B cell (primary cell): Measurements from ENCODE around the gene YWHAG. TPM values are rescaled to one million over a fixed set of nuclear protein-coding genes. Genes with fewer than 3 reads are reported as not detected.

Source experiments
- ATAC-seq: fragments of 200-7000 bp; cut with Tn5 transposase; one replicate; pipeline ENCODE4 v1.10.0; 2021; ENCODE audit warnings: low read depth, mild to moderate bottlenecking, moderate number of reproducible peaks, moderate library complexity
- CTCF ChIA-PET: fragments of 350-600 bp; sonication (Branson Sonifier 250); formaldehyde crosslinking; loops from one replicate; lab custom pipeline; 2021; ENCODE audit warnings: antibody characterized with exemption, inconsistent platforms; lab: Charles Lee
- POLR2A ChIA-PET: fragments of 350-600 bp; sonication (Branson Sonifier 250); formaldehyde crosslinking; loops from one replicate; lab custom pipeline; 2021; ENCODE audit warnings: antibody characterized with exemption; lab: Charles Lee
- DNase-seq: peaks from one replicate; pipeline ENCODE4 v3.0.0; 2013
- H2AFZ ChIP-seq: 2 replicates; pipeline ENCODE4 v1.6.1; 2012; ENCODE audit warnings: mild to moderate bottlenecking, low read depth, low read length; ENCODE audit not compliant: insufficient read depth, poor library complexity, severe bottlenecking
- H3K27ac ChIP-seq, 2 donors: 1 replicate in 1 of 2; 2 replicates in 1 of 2; pipeline ENCODE4 v1.5.1; 2012 to 2013; ENCODE audit warnings: low read length in 2 of 2, mild to moderate bottlenecking in 2 of 2, moderate library complexity in 1 of 2
- H3K27me3 ChIP-seq, 4 experiments: fragments of 200-600 bp in 1 of 4; sonication (generic) in 1 of 4; replicated peaks in 1 of 4; 1 replicate in 2 of 4; 2 replicates in 2 of 4; pipeline versions ENCODE4 v1.6.1 to v1.7.0; 2013 to 2016; ENCODE audit warnings: low read length in 3 of 4, mild to moderate bottlenecking in 2 of 4, mixed read lengths in 1 of 4, moderate library complexity in 1 of 4; ENCODE audit not compliant: insufficient read depth in 4 of 4, control insufficient read depth in 3 of 4; ENCODE audit errors: control extremely low read depth in 1 of 4
- H3K36me3 ChIP-seq, 2 experiments: replicated peaks in 1 of 2; 1 replicate in 1 of 2; 2 replicates in 1 of 2; pipeline versions ENCODE4 v1.6.1 to v1.7.1; 2013; ENCODE audit warnings: low read length in 1 of 2; ENCODE audit not compliant: insufficient read depth in 2 of 2, control insufficient read depth in 1 of 2; ENCODE audit errors: control extremely low read depth in 1 of 2, extremely low read depth in 1 of 2
- H3K4me1 ChIP-seq, 2 donors: fragments of 200-600 bp in 1 of 2; sonication (generic) in 1 of 2; 1 replicate in 1 of 2; 2 replicates in 1 of 2; pipeline versions ENCODE4 v1.5.1 to v1.6.1; 2013 to 2017; ENCODE audit warnings: low read length in 2 of 2; ENCODE audit not compliant: control insufficient read depth in 2 of 2, insufficient read depth in 2 of 2
- H3K4me2 ChIP-seq: replicated peaks from 2 replicates; pipeline ENCODE3; 2012; ENCODE audit warnings: mild to moderate bottlenecking, low read depth, low read length; ENCODE audit not compliant: poor library complexity, severe bottlenecking
- H3K4me3 ChIP-seq, 5 experiments: fragments of 200-600 bp in 1 of 5; sonication (generic) in 1 of 5; 1 replicate in 3 of 5; 2 replicates in 2 of 5; pipeline versions ENCODE4 v1.5.1 to v1.7.0; 2011 to 2016; ENCODE audit warnings: low read length in 4 of 5, mild to moderate bottlenecking in 4 of 5, low read depth in 2 of 5, control low read depth in 1 of 5, moderate library complexity in 1 of 5; ENCODE audit not compliant: insufficient read depth in 1 of 5; ENCODE audit errors: control extremely low read depth in 1 of 5, extremely low read depth in 1 of 5
- H3K79me2 ChIP-seq: fragments of 200-600 bp; sonication (generic); one replicate; pipeline ENCODE4 v1.6.0; 2016; ENCODE audit warnings: low read length; ENCODE audit not compliant: control insufficient read depth, insufficient read depth
- H3K9ac ChIP-seq: fragments of 200-600 bp; sonication (generic); 2 replicates; pipeline ENCODE4 v1.6.1; 2017; ENCODE audit warnings: mild to moderate bottlenecking, low read length, moderate library complexity
- H3K9me3 ChIP-seq, 3 donors: one replicate each; pipeline versions ENCODE4 v1.6.1 to v1.7.1; 2013; ENCODE audit warnings: low read length in 2 of 3; ENCODE audit not compliant: control insufficient read depth in 2 of 3, insufficient read depth in 1 of 3; ENCODE audit errors: control extremely low read depth in 1 of 3
- H4K20me1 ChIP-seq: 2 replicates; pipeline ENCODE4 v1.6.0; 2012; ENCODE audit warnings: mild to moderate bottlenecking, low read length; ENCODE audit not compliant: insufficient read depth, control insufficient read depth, poor library complexity, severe bottlenecking
- H3K27ac Mint-ChIP-seq: one replicate; pipeline ENCODE4 v1.8.0; 2021; ENCODE audit warnings: mixed read lengths
- H3K27me3 Mint-ChIP-seq: one replicate; pipeline ENCODE4 v1.8.0; 2021; ENCODE audit warnings: mixed read lengths
- H3K4me1 Mint-ChIP-seq: one replicate; pipeline ENCODE4 v1.8.0; 2021; ENCODE audit warnings: mixed read lengths
- H3K4me3 Mint-ChIP-seq: one replicate; pipeline ENCODE4 v1.8.0; 2021; ENCODE audit warnings: mixed read lengths
- H3K9me3 Mint-ChIP-seq: one replicate; pipeline ENCODE4 v1.8.0; 2022; ENCODE audit warnings: mixed read lengths; ENCODE audit not compliant: insufficient read depth
- EZH2 ChIP-seq: IDR thresholded peaks from 2 replicates; pipeline ENCODE4 v1.6.1; 2012; ENCODE audit warnings: borderline replicate concordance, low read depth, mild to moderate bottlenecking, moderate library complexity, low read length; ENCODE audit not compliant: insufficient read depth, poor library complexity, severe bottlenecking
- WGBS: methylation state at CpG from one replicate; pipeline ENCODE4 v1.1.5; 2013; ENCODE audit warnings: missing lambda C conversion rate; ENCODE audit not compliant: insufficient coverage; 5-methylcytosine and 5-hydroxymethylcytosine counted together
- intact Hi-C: fragments of 100-400 bp; cut with micrococcal nuclease; formaldehyde crosslinking; loops from one replicate; pipeline ENCODE4 v1.10.0; 2022
- polyA plus RNA-seq: library from polyadenylated mRNA; depleted of rRNA; stranded (reverse); fragments of >200 nt; gene quantifications from 2 replicates; pipeline ENCODE4 v1.2.3, GENCODE V29; 2012
- total RNA-seq, 2 donors: library from RNA; stranded (reverse); fragments of 120-200 nt in 1 of 2; gene quantifications; 1 replicate in 1 of 2; 2 replicates in 1 of 2; pipeline versions ENCODE4 v1.2.3 to v1.2.4, GENCODE V29; 2013 to 2022
- TF ChIP-seq, protein P1 (sequence below): fragments of 200-600 bp; IDR thresholded peaks from one replicate; pipeline ENCODE4 v1.8.0; 2022; ENCODE audit warnings: antibody characterized with exemption, mild to moderate bottlenecking

YWHAG gene
- total and polyA plus RNA-seq, 2 donors (not counting 1 experiment from before 2014, with no cell fraction given) = 6.6 to 51.6 TPM

DNA sequence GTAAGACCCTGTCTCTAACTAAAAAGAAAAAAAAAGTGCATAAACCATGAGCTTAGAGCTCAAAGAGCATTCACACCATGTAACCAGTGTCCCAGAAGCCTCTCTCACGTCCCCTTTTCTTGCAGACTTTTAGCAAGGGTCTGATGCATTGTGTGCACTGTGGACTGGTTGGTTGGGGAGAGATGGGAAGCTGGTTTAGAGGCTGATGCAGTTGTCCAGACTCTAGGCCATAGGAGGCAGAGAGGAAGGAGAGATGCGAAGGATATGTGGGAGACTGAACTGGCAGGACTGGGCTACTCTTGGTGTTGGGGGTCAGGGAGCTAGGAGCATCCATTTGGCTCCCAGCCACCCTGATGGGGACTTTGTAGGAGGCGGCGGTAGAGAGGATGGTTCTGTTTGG, 48.9 kb upstream of the YWHAG start:
- Histone ChIP-seq H3K4me1 (peaks cover 6 to 7% of the 10 kb centered on the region in 2 donors), H3K4me3 (no peak overlapping the region), H3K9ac (no peak overlapping the region), H2AFZ (no peak overlapping the region), H4K20me1 (no peaks in the 10 kb centered on the region), H3K27me3 (no peaks in the 10 kb centered on the region), H3K4me2 (no peak overlapping the region), H3K27ac (no peak overlapping the region), H3K9me3 (no peaks in the 10 kb centered on the region), H3K79me2 (no peaks in the 10 kb centered on the region), H3K36me3 (no peaks in the 10 kb centered on the region)
- ATAC-seq = no peak
- Mint-ChIP-seq H3K4me3 (no peak overlapping the region), H3K27me3 (peaks cover 6% of the 10 kb centered on the region), H3K27ac (no peak overlapping the region), H3K4me1 (peaks cover 10% of the 10 kb centered on the region), H3K9me3 (no peaks in the 10 kb centered on the region)
- intact Hi-C loops = no loop called here
- ChIA-PET CTCF (no interaction called here), POLR2A (no interaction called here)
- DNase-seq = no peak
- no peak for TF ChIP-seq EZH2
- WGBS = 67% methylated on average over 1 of the region's 4 CpGs

GRCh38 chr7:76405738-76406137, 46.9 kb upstream of the YWHAG start:
- ChIA-PET POLR2A (no interaction called here), CTCF (no interaction called here)
- H3K27ac Mint-ChIP-seq = no peak overlapping the region
- Histone ChIP-seq H3K4me1 (peaks cover 6 to 7% of the 10 kb centered on the region in 2 donors), H3K9me3 (no peaks in the 10 kb centered on the region), H3K36me3 (no peaks in the 10 kb centered on the region), H3K27me3 (no peaks in the 10 kb centered on the region), H3K4me2 (no peak overlapping the region), H4K20me1 (no peaks in the 10 kb centered on the region), H3K9ac (no peak overlapping the region), H3K27ac (no peak overlapping the region), H3K79me2 (no peaks in the 10 kb centered on the region), H3K4me3 (no peak overlapping the region), H2AFZ (no peak overlapping the region)
- no peak for ATAC-seq
- TF ChIP-seq EZH2 = no peak
- TF ChIP-seq, protein P1, sequence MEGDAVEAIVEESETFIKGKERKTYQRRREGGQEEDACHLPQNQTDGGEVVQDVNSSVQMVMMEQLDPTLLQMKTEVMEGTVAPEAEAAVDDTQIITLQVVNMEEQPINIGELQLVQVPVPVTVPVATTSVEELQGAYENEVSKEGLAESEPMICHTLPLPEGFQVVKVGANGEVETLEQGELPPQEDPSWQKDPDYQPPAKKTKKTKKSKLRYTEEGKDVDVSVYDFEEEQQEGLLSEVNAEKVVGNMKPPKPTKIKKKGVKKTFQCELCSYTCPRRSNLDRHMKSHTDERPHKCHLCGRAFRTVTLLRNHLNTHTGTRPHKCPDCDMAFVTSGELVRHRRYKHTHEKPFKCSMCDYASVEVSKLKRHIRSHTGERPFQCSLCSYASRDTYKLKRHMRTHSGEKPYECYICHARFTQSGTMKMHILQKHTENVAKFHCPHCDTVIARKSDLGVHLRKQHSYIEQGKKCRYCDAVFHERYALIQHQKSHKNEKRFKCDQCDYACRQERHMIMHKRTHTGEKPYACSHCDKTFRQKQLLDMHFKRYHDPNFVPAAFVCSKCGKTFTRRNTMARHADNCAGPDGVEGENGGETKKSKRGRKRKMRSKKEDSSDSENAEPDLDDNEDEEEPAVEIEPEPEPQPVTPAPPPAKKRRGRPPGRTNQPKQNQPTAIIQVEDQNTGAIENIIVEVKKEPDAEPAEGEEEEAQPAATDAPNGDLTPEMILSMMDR = no peak
- no peak overlapping the region for H3K4me3 Mint-ChIP-seq
- 94% methylated on average over 8 of the region's 9 CpGs for WGBS
- DNase-seq = no peak
- H3K27me3 Mint-ChIP-seq = no peaks in the 10 kb centered on the region
- peaks cover 10% of the 10 kb centered on the region for H3K4me1 Mint-ChIP-seq
- no peaks in the 10 kb centered on the region for H3K9me3 Mint-ChIP-seq
- intact Hi-C loops = no loop called here
